ENCODE measurements around the gene NR5A2.

- TF ChIP-seq CTCF (IDR thresholded peaks at IDR 0.05) = no peak
- TF ChIP-seq POLR2AphosphoS5 (IDR thresholded peaks at IDR 0.05) = no peak
- no peak for TF ChIP-seq EP300 (IDR thresholded peaks at IDR 0.05)
Measured at GRCh38 chr1:200133123-200133522, 105.6 kb downstream of the NR5A2 start.
